ENCODE data around the gene ELFN2. TPM values are rescaled to one million over a fixed set of nuclear protein-coding genes. Genes with fewer than 3 reads are reported as not detected.

The ELFN2 gene
- total RNA-seq, 1 donor from 2014 or later: 4.2 TPM

DNA sequence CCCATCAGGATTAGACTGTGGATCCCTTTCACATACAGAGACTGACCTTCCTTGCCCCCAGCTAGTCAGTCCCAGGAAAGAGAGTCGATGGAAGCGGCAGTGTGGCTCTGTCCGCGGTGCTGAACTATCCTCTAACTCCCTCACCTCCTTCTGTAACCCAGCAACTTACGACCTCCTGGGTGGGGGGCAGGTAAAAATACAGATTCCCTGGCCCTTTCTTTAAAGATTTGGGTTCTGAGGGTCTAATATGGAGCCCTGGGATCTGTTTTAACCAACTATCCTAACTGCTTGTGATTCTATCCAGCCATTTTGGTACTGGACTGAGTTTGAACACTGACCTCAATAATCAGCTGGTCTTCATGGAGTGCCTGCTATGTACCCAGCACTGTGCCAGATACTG, 35.7 kb upstream of the ELFN2 start:
- Mint-ChIP-seq H3K4me3 (no peak overlapping the region), H3K4me1 (no peaks in the 10 kb centered on the region), H3K27me3 (ENCODE audit: low read depth) (peaks cover 46% of the 10 kb centered on the region), H3K36me3 (no peaks in the 10 kb centered on the region), H3K9me3 (no peaks in the 10 kb centered on the region), H3K27ac (no peak overlapping the region)
- no peak for TF ChIP-seq CTCF (IDR thresholded peaks at IDR 0.05; ENCODE audit: unreplicated experiment)
- DNase-seq (ENCODE audit: low spot score in 2 of 2, unreplicated experiment in 2 of 2): peak in 1 of 2 experiments; percentile 68

GRCh38 chr22:37462436-37462835, 35.2 kb upstream of the ELFN2 start:
- no peak for DNase-seq (ENCODE audit: low spot score in 2 of 2, unreplicated experiment in 2 of 2)
- no peaks in the 10 kb centered on the region for H3K9me3 Mint-ChIP-seq
- no peaks in the 10 kb centered on the region for H3K4me1 Mint-ChIP-seq
- H3K27me3 Mint-ChIP-seq (ENCODE audit: low read depth): peaks cover 48% of the 10 kb centered on the region
- H3K27ac Mint-ChIP-seq: no peak overlapping the region
- H3K4me3 Mint-ChIP-seq: no peak overlapping the region
- no peaks in the 10 kb centered on the region for H3K36me3 Mint-ChIP-seq
- TF ChIP-seq CTCF (IDR thresholded peaks at IDR 0.05; ENCODE audit: unreplicated experiment): no peak

DNA sequence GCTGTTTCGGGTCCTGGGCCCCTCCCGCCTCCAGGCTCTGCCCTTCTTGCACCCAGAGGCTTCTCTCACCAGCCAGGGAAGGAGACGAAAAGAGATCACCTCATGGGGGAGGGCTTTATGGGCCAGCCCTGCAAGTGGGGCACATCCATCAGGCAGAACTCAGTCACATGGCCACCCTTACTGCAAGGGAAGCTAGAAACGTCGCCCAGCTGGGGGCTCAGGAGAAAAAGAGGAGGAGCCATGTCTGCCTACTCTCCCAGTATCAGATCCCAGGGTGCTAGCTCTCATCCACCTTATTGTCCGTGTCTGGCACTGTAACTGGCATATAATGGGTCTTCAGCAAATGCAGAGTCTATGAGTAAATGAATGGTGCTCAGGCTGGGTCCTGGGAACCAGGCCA, 34.7 kb upstream of the ELFN2 start:
- H3K4me3 Mint-ChIP-seq: no peak overlapping the region
- no peak for DNase-seq (ENCODE audit: low spot score in 2 of 2, unreplicated experiment in 2 of 2)
- no peaks in the 10 kb centered on the region for H3K9me3 Mint-ChIP-seq
- TF ChIP-seq CTCF (IDR thresholded peaks at IDR 0.05; ENCODE audit: unreplicated experiment): no peak
- no peak overlapping the region for H3K27ac Mint-ChIP-seq
- H3K4me1 Mint-ChIP-seq: no peaks in the 10 kb centered on the region
- H3K36me3 Mint-ChIP-seq: no peaks in the 10 kb centered on the region
- H3K27me3 Mint-ChIP-seq (ENCODE audit: low read depth): peaks cover 48% of the 10 kb centered on the region

DNA sequence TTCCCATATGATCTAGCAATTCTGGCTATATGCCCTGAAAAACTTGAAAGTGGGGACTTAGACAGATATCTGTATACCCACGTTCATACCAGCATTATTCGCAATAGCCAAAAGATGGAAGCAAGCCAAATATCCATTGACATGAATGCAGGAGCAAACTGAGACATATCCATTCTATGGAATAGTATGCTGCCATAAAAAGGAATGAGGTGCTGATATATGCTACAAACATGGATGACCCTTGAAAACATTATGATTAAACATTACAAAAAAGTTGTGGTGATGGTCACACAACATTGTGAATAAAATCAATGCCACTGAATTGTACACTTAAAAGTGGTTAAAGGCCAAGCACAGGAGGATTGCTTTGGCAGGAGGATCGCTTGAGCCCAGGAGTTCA, 33.4 kb upstream of the ELFN2 start:
- Mint-ChIP-seq H3K27ac (no peak overlapping the region), H3K4me1 (peaks cover under 1% of the 10 kb centered on the region), H3K36me3 (no peaks in the 10 kb centered on the region), H3K27me3 (ENCODE audit: low read depth) (peaks cover 43% of the 10 kb centered on the region), H3K4me3 (no peak overlapping the region), H3K9me3 (no peaks in the 10 kb centered on the region)
- TF ChIP-seq CTCF (IDR thresholded peaks at IDR 0.05; ENCODE audit: unreplicated experiment): no peak
- no peak for DNase-seq (ENCODE audit: low spot score in 2 of 2, unreplicated experiment in 2 of 2)

GRCh38 chr22:37459206-37459605, 31.9 kb upstream of the ELFN2 start:
- no peak overlapping the region for H3K4me3 Mint-ChIP-seq
- H3K9me3 Mint-ChIP-seq: no peaks in the 10 kb centered on the region
- H3K36me3 Mint-ChIP-seq: no peaks in the 10 kb centered on the region
- peaks cover 12% of the 10 kb centered on the region for H3K4me1 Mint-ChIP-seq
- TF ChIP-seq CTCF (IDR thresholded peaks at IDR 0.05; ENCODE audit: unreplicated experiment): no peak
- H3K27ac Mint-ChIP-seq: no peak overlapping the region
- H3K27me3 Mint-ChIP-seq (ENCODE audit: low read depth): peaks cover 44% of the 10 kb centered on the region
- DNase-seq (ENCODE audit: low spot score in 2 of 2, unreplicated experiment in 2 of 2): no peak

Measured in mesothelial cell of epicardium (in vitro differentiated cells).